K562 (cell line): ENCODE data around the gene ZDHHC18. TPM values are rescaled to one million over a fixed set of nuclear protein-coding genes. Genes with fewer than 3 reads are reported as not detected.

ENCODE experiments used
- GTF2F1 ChIP-seq: IDR thresholded peaks from 2 replicates; pipeline ENCODE4 v1.6.1; 2011; ENCODE audit warnings: low read depth, low read length, improper control_type of control experiment
- ILF3 ChIP-seq: fragments of 450-650 bp; IDR thresholded peaks from 2 replicates; pipeline ENCODE4 v1.6.1; 2018; ENCODE audit warnings: antibody characterized with exemption, mild to moderate bottlenecking, moderate library complexity, borderline replicate concordance
- LEF1 ChIP-seq: fragments of 450-650 bp; IDR thresholded peaks from 2 replicates; pipeline ENCODE4 v1.6.1; 2016; ENCODE audit warnings: mild to moderate bottlenecking
- MCM2 ChIP-seq: fragments of 450-650 bp; IDR thresholded peaks from 2 replicates; pipeline ENCODE4 v1.6.1; 2017; ENCODE audit warnings: low read depth, mild to moderate bottlenecking
- NFIX ChIP-seq: fragments of 250-450 bp; sonication (Bioruptor Pico); IDR thresholded peaks from 2 replicates; pipeline ENCODE4 v1.4.0; 2020; ENCODE audit warnings: low read depth, mild to moderate bottlenecking, moderate library complexity
- PHTF2 ChIP-seq: fragments of 250-450 bp; sonication (Bioruptor Pico); IDR thresholded peaks from 2 replicates; pipeline ENCODE4 v1.5.0; 2021; ENCODE audit warnings: mild to moderate bottlenecking
- RBM39 ChIP-seq: fragments of 200-400 bp; formaldehyde crosslinking; optimal IDR thresholded peaks from 2 replicates; pipeline ENCODE3; 2018; ENCODE audit warnings: low read depth, low read length
- SIN3A ChIP-seq, 2 experiments: fragments of 150-350 bp in 1 of 2; IDR thresholded peaks; 2 replicates each; pipeline ENCODE4 v1.6.1; 2011 to 2016; ENCODE audit warnings: borderline replicate concordance in 2 of 2, low read depth in 2 of 2, low read length in 2 of 2, mild to moderate bottlenecking in 2 of 2, moderate library complexity in 2 of 2; ENCODE audit not compliant: control insufficient read depth in 1 of 2
- SMARCA4 ChIP-seq: fragments of 450-650 bp; IDR thresholded peaks from 2 replicates; pipeline ENCODE4 v1.6.1; 2016
- SPI1 ChIP-seq: IDR thresholded peaks from 2 replicates; pipeline ENCODE4 v1.6.1; 2011; ENCODE audit warnings: low read depth, low read length, control low read depth, borderline replicate concordance
- TBP ChIP-seq: optimal IDR thresholded peaks from 2 replicates; pipeline ENCODE3; 2011; ENCODE audit warnings: low read depth, low read length, improper control_type of control experiment
- TSC22D4 ChIP-seq: fragments of 450-650 bp; IDR thresholded peaks from 2 replicates; pipeline ENCODE4 v1.6.1; 2016; ENCODE audit warnings: missing genetic modification characterization, missing biosample characterization, control low read depth
- polyA plus RNA-seq, 8 experiments: library from polyadenylated mRNA; depleted of rRNA in 4 of 8; stranded (reverse) in 5 of 8; unstranded in 3 of 8; fragments of >200 nt; fragmentation: Nextera tagmentation in 2 of 8; fragmentation: Illumina TruSeq in 1 of 8; extraction: Ambion mirVana in 2 of 8; extraction: Trizol in 1 of 8; gene quantifications; 2 replicates each; pipeline versions ENCODE4 v1.2.1 to v1.2.3, GENCODE V29; 2011 to 2014; ENCODE audit warnings: inconsistent platforms in 1 of 8, missing spikeins in 1 of 8
- total RNA-seq, 7 experiments: library from RNA; depleted of rRNA in 6 of 7; stranded (reverse); fragments of >200 nt in 6 of 7; fragmentation: Illumina TruSeq in 2 of 7; extraction: Trizol in 2 of 7; gene quantifications; 2 replicates each; pipeline versions ENCODE4 v1.2.1 to v1.2.3, GENCODE V29; 2011 to 2021; ENCODE audit warnings: low replicate concordance in 1 of 7
- TF ChIP-seq, protein P1 (sequence below): IDR thresholded peaks from 2 replicates; pipeline ENCODE4 v1.6.1; 2016; ENCODE audit warnings: missing genetic modification characterization, missing compliant biosample characterization
- TF ChIP-seq, protein P2 (sequence below): sonication (generic); formaldehyde crosslinking; IDR thresholded peaks from 2 replicates; pipeline ENCODE4 v1.9.0; 2022; ENCODE audit warnings: mild to moderate bottlenecking, missing genetic modification reagents
- TF ChIP-seq, protein P3 (sequence below): fragments of 250-450 bp; sonication (Bioruptor Pico); IDR thresholded peaks from 2 replicates; pipeline ENCODE4 v1.5.1; 2021; ENCODE audit warnings: mild to moderate bottlenecking

Gene ZDHHC18
- total and polyA plus RNA-seq, 9 of the 15 experiments (the other 6 are each of a cell fraction or from before 2014, with no cell fraction given): 0.42 to 35.6 (median 15.8) TPM

DNA sequence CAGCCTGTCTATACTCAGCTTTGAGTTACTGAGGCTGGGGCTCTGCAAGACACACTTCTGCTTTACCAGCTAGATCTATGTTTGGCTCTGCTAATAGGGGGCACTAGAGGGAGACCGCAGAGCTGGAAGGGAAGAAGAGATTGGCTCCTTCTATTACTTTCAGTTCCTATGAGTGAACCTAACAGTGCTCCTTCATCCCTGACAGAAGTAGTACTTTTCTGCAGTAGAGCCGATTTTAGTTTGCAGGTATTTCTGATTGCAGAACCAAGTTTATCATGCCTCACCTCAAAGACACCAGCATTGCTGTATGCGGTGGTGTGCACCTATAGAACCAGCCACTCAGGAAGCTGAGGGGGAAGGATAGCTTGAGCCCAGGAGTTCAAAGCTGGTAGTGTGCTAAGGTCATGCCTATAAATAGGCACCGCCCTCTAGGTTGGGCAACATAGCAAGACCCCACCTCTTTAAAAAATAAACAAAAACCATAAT is 5.7 kb upstream of the ZDHHC18 start (continued):
- no peak for TF ChIP-seq SIN3A (IDR thresholded peaks at IDR 0.05; ENCODE audit: borderline replicate concordance in 2 of 2, control insufficient read depth in 1 of 2, low read depth in 2 of 2, low read length in 2 of 2)
- TF ChIP-seq, protein P1, sequence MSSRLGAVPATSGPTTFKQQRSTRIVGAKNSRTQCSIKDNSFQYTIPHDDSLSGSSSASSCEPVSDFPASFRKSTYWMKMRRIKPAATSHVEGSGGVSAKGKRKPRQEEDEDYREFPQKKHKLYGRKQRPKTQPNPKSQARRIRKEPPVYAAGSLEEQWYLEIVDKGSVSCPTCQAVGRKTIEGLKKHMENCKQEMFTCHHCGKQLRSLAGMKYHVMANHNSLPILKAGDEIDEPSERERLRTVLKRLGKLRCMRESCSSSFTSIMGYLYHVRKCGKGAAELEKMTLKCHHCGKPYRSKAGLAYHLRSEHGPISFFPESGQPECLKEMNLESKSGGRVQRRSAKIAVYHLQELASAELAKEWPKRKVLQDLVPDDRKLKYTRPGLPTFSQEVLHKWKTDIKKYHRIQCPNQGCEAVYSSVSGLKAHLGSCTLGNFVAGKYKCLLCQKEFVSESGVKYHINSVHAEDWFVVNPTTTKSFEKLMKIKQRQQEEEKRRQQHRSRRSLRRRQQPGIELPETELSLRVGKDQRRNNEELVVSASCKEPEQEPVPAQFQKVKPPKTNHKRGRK (tag): no peak
- TF ChIP-seq RBM39: no peak
- TF ChIP-seq TSC22D4 (tag): no peak
- peak; percentile 65; the same call in 1 of the 2 replicates for TF ChIP-seq SPI1
- TF ChIP-seq, protein P2, sequence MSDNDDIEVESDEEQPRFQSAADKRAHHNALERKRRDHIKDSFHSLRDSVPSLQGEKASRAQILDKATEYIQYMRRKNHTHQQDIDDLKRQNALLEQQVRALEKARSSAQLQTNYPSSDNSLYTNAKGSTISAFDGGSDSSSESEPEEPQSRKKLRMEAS (CRISPR knock-in tag): no peak
- peak; percentile 48; the same call in 1 of the 2 replicates for TF ChIP-seq SMARCA4
- no peak for TF ChIP-seq ILF3
- TF ChIP-seq MCM2: no peak
- TF ChIP-seq TBP: no peak
- no peak for TF ChIP-seq PHTF2
- no peak for TF ChIP-seq LEF1
- TF ChIP-seq NFIX (CRISPR knock-in tag): no peak
- TF ChIP-seq, protein P3, sequence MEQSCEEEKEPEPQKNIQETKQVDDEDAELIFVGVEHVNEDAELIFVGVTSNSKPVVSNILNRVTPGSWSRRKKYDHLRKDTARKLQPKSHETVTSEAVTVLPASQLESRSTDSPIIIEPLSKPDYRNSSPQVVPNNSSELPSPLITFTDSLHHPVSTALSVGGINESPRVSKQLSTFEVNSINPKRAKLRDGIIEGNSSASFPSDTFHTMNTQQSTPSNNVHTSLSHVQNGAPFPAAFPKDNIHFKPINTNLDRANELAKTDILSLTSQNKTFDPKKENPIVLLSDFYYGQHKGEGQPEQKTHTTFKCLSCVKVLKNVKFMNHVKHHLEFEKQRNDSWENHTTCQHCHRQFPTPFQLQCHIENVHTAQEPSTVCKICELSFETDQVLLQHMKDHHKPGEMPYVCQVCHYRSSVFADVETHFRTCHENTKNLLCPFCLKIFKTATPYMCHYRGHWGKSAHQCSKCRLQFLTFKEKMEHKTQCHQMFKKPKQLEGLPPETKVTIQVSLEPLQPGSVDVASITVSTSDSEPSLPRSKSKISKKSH: no peak
- TF ChIP-seq GTF2F1: no peak
